ENCODE results near the gene PTPN2. TPM values are rescaled to one million over a fixed set of nuclear protein-coding genes. Genes with fewer than 3 reads are reported as not detected.

The PTPN2 gene
- polyA plus RNA-seq, 1 experiment = 25.9 TPM

DNA sequence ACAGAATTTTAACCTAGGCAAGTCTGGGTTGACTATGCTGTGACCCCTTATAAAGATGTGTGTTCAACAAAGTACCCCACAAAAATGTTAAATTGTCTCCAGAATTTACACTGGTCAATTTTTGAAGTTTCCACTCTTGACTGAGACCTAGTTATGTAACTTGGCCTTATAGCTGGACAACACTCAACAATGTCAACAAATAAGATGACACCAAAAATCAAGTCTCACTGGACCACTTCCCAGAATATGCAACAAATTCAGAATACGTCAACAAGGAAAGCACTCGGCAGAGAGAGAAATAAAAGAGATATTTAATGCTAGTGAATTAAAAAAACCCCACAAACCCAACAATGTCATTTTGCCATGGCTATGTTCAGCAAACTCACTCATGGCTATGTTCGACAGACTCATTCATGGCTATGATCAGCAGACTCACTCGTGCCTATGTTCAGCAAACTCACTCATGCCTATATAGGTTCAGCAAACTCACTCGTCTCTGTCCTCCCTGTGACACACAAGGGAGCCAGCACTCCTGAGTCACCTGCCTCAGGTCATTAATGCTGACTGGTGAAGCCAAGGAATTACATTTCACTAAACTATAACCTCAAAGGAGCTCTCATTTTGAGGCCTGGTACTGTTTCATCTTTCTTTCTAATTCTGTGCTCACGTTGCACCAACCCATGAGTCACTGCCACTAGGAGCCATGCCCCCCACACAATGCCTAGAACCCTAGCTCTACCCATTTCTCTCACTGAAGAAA lies 72.7 kb downstream of the PTPN2 start:
- DNase-seq (ENCODE audit: low read depth, low spot score) = no peak
- TF ChIP-seq, protein P1, sequence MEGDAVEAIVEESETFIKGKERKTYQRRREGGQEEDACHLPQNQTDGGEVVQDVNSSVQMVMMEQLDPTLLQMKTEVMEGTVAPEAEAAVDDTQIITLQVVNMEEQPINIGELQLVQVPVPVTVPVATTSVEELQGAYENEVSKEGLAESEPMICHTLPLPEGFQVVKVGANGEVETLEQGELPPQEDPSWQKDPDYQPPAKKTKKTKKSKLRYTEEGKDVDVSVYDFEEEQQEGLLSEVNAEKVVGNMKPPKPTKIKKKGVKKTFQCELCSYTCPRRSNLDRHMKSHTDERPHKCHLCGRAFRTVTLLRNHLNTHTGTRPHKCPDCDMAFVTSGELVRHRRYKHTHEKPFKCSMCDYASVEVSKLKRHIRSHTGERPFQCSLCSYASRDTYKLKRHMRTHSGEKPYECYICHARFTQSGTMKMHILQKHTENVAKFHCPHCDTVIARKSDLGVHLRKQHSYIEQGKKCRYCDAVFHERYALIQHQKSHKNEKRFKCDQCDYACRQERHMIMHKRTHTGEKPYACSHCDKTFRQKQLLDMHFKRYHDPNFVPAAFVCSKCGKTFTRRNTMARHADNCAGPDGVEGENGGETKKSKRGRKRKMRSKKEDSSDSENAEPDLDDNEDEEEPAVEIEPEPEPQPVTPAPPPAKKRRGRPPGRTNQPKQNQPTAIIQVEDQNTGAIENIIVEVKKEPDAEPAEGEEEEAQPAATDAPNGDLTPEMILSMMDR (IDR thresholded peaks at IDR 0.05; ENCODE audit: low read depth, low read length) = no peak

DNA sequence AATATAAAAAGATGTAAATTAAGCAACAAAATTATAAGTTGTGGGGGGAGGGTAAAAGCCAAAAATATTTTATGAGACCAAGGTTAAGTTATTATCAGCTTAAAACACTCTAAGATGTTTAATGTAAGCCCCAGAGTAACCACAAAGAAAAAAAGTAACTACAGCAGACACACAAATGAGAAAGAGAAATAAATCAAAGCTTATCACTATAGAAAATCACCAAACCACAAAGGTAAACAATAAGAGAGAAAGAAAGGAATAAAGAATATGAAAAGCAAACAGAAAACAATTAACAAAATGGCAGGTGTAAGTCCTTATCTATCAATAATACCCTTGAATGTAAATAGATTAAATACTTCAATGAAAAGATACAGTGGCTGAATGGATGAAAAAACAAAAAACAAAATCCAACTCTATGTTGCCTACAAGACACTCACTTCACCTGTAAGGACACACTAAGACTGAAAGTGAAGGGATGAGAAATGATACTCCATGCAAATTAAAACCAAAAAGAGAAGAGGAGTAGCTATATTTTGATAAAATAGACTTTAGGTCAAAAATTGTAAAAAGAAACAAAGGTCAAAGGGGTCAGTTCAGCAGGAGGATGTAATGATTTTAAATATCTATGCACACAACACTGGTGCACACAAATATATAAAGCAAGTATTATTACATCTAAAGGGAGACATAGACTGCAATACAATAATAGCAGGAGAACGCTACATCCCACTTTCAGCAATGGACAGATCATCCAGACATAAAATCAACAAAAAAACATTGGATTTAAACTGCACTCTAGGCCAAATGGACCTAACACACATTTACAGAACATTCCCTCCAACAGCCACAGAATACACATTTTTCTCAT lies 80.7 kb downstream of the PTPN2 start:
- H3K9me3 ChIP-seq (ENCODE audit: control insufficient read depth, insufficient read depth, low read length) = no peaks in the 10 kb centered on the region
- POLR2A ChIA-PET = interaction anchor here (0.6 to 1.1 kb wide), 2 partner anchors 46 to 80 kb away, joined by 3 read pairs; no protein-coding TSS in a partner anchor
- TF ChIP-seq, protein P1 (IDR thresholded peaks at IDR 0.05; ENCODE audit: low read depth, low read length) = no peak
- H3K27ac ChIP-seq (ENCODE audit: low read depth, low read length) = no peak overlapping the region
- CTCF ChIA-PET = interaction anchor here (0.6 to 0.7 kb wide), 2 partner anchors 131 to 356 kb away, joined by 3 to 4 read pairs; no protein-coding TSS in a partner anchor
- H3K4me3 ChIP-seq (ENCODE audit: low read depth, low read length) = no peak overlapping the region
- DNase-seq (ENCODE audit: low read depth, low spot score) = no peak
- no peaks in the 10 kb centered on the region for H3K27me3 ChIP-seq (ENCODE audit: control insufficient read depth, insufficient read depth, low read length)

More for the DNA sequence above, 72.7 kb downstream of the PTPN2 start:
- ChIA-PET POLR2A (no interaction called here), CTCF (interaction anchor here (0.7 kb wide), 1 partner anchor 124 kb away, joined by 3 read pairs; no protein-coding TSS in a partner anchor)
- Histone ChIP-seq H3K4me3 (ENCODE audit: low read depth, low read length) (no peak overlapping the region), H3K27me3 (ENCODE audit: control insufficient read depth, insufficient read depth, low read length) (no peaks in the 10 kb centered on the region), H3K27ac (ENCODE audit: low read depth, low read length) (no peak overlapping the region), H3K9me3 (ENCODE audit: control insufficient read depth, insufficient read depth, low read length) (no peaks in the 10 kb centered on the region)

DNA sequence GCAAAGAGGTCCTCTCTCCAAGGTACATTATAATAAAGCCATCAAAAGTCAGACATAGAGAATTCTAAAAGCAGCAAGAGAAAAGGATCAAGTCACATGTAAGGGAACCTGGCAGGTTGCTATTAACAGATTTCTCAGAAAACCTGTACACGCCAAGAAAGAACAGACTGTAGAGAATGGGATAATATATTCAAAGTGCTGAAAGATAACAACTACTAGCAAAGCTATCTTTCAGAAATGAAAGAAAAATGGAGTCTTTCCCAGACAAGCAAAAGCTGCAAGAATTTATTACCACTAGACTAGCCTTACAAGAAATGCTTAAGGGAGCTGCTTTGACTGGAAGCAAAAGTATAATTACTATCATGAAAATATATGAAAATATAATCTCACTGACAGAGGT lies 81.5 kb downstream of the PTPN2 start:
- ChIA-PET POLR2A (interaction anchor here (1.1 kb wide), 1 partner anchor 81 kb away, joined by 3 read pairs; no protein-coding TSS in a partner anchor), CTCF (interaction anchor here (0.6 kb wide), 1 partner anchor 356 kb away, joined by 3 read pairs; no protein-coding TSS in a partner anchor)
- TF ChIP-seq, protein P1 (IDR thresholded peaks at IDR 0.05; ENCODE audit: low read depth, low read length) = no peak
- no peak for DNase-seq (ENCODE audit: low read depth, low spot score)
- no peaks in the 10 kb centered on the region for H3K9me3 ChIP-seq (ENCODE audit: control insufficient read depth, insufficient read depth, low read length)
- H3K4me3 ChIP-seq (ENCODE audit: low read depth, low read length) = no peak overlapping the region
- H3K27me3 ChIP-seq (ENCODE audit: control insufficient read depth, insufficient read depth, low read length) = no peaks in the 10 kb centered on the region
- H3K27ac ChIP-seq (ENCODE audit: low read depth, low read length) = no peak overlapping the region

DNA sequence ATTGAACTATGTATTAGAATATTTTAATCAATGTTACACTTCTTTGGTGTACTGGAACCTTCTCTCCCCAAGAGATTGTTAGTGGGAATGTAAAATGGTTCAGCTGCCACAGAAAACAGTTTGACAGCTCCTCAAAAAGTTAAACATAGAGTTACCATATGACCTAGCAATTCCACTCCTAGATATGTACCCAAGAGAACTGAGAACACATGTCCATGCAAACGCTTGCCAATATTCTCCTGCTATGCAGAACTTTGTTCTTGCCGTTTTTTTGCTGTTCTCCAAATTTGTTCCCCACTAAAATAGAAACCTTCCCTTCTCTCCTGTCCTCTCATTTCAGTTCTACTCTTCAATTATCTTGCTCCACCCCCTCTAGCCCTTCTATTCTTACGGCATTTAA lies 87.6 kb downstream of the PTPN2 start:
- ChIA-PET POLR2A (no interaction called here), CTCF (interaction anchor here (1.0 kb wide), 1 partner anchor 13 kb away, joined by 3 read pairs; no protein-coding TSS in a partner anchor)
- Histone ChIP-seq H3K9me3 (ENCODE audit: control insufficient read depth, insufficient read depth, low read length) (no peaks in the 10 kb centered on the region), H3K4me3 (ENCODE audit: low read depth, low read length) (no peak overlapping the region), H3K27ac (ENCODE audit: low read depth, low read length) (no peak overlapping the region), H3K27me3 (ENCODE audit: control insufficient read depth, insufficient read depth, low read length) (no peaks in the 10 kb centered on the region)
- TF ChIP-seq, protein P1 (IDR thresholded peaks at IDR 0.05; ENCODE audit: low read depth, low read length) = no peak
- no peak for DNase-seq (ENCODE audit: low read depth, low spot score)
